ENCODE data around the gene ZC2HC1B. TPM values are rescaled to one million over a fixed set of nuclear protein-coding genes. Genes with fewer than 3 reads are reported as not detected.

The ZC2HC1B gene
- total RNA-seq, 2 donors from 2014 or later: not detected

GRCh38 chr6:143982968-143983367, 118.7 kb downstream of the ZC2HC1B start:
- TF ChIP-seq CTCF (IDR thresholded peaks at IDR 0.05): no peak
- H3K9me3 ChIP-seq: no peaks in the 10 kb centered on the region
- intact Hi-C loops (cut with DNase I): no loop called here

DNA sequence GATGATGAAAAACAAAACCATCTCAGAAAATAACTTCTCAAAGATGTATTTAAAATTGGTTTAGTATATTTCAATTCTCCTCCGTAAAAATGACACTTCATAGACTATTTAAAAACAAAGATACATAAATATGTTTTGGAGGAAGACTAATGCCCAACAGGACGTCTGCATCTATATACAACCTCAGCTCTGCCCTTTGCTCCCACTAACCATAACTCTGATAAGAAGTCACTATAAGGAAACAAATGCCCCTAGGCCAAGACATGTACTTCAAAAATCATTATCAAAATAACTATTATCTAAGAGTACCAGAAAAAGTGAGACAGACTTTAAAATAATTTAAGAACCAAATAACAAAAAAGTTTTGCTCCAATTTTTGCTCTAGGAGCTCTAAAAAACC, 120.4 kb downstream of the ZC2HC1B start:
- TF ChIP-seq CTCF (IDR thresholded peaks at IDR 0.05): no peak
- H3K36me3 ChIP-seq: no peaks in the 10 kb centered on the region
- no peak overlapping the region for H3K9ac ChIP-seq (ENCODE audit: low read depth in 2 of 2, low read length in 2 of 2)
- no peaks in the 10 kb centered on the region for H3K27me3 ChIP-seq
- H3K9me3 ChIP-seq: no peaks in the 10 kb centered on the region
- DNase-seq: no peak
- no peak overlapping the region for H3K27ac ChIP-seq
- H3K4me3 ChIP-seq: no peak overlapping the region
- H3K4me1 ChIP-seq: no peaks in the 10 kb centered on the region
- intact Hi-C loops (cut with DNase I): no loop called here

More at GRCh38 chr6:143982968-143983367, 118.7 kb downstream of the ZC2HC1B start:
- Histone ChIP-seq H3K27ac (no peak overlapping the region), H3K4me1 (no peaks in the 10 kb centered on the region), H3K27me3 (no peaks in the 10 kb centered on the region), H3K4me3 (no peak overlapping the region), H3K36me3 (no peaks in the 10 kb centered on the region), H3K9ac (ENCODE audit: low read depth in 2 of 2, low read length in 2 of 2) (no peak overlapping the region)
- DNase-seq: no peak

DNA sequence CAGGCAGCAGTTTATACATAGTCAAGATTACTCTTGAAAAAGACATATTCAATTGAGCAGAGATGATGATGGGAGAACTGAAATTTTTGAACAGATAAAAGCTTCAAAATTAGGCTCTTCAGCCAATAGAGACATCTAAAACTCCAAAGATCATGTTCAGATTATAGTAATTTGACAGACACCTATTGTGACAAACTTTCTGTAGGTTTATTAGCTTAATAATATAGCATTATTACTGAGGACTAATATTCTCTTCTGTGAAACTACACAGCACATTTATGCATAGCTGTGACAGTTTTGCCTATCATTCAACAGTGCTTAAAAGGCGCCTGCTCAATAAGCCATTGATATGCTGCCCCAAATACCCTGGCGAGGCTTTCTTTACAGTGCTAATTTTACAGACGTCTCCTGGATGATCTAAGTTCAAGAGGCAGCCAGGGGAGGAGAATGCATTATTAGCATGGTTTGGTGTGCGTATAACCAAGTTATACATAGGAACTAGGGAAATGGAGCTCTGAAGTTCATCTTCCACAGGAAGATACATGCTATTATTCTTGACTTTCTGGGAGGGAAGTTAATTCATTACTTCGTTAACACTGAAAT, 122.3 kb downstream of the ZC2HC1B start:
- Histone ChIP-seq H3K27ac (no peak overlapping the region), H3K9me3 (no peaks in the 10 kb centered on the region), H3K9ac (ENCODE audit: low read depth in 2 of 2, low read length in 2 of 2) (no peak overlapping the region), H3K4me3 (no peak overlapping the region), H3K27me3 (no peaks in the 10 kb centered on the region), H3K36me3 (no peaks in the 10 kb centered on the region), H3K4me1 (no peaks in the 10 kb centered on the region)
- intact Hi-C loops (cut with DNase I): no loop called here
- no peak for TF ChIP-seq CTCF (IDR thresholded peaks at IDR 0.05)
- DNase-seq: no peak

Other genes starting within 250 kb of the ZC2HC1B start
- 10 to 100 TPM; 42.5 to 46.9 TPM for gene PHACTR2, start 186.5 kb upstream of the ZC2HC1B start, total RNA-seq
- 10 to 100 TPM; 11.0 to 17.4 TPM for gene LTV1, start 21.1 kb upstream of the ZC2HC1B start, total RNA-seq
- 10 to 100 TPM; 30.2 to 51.1 TPM for gene PLAGL1, start 143.8 kb downstream of the ZC2HC1B start, total RNA-seq
- 100 to 1,000 TPM; 149 to 285 TPM for gene SF3B5, start 231.1 kb downstream of the ZC2HC1B start, total RNA-seq

Measured in colonic mucosa (tissue), 4 donors.